ENCODE results near the gene ABI1.

DNA sequence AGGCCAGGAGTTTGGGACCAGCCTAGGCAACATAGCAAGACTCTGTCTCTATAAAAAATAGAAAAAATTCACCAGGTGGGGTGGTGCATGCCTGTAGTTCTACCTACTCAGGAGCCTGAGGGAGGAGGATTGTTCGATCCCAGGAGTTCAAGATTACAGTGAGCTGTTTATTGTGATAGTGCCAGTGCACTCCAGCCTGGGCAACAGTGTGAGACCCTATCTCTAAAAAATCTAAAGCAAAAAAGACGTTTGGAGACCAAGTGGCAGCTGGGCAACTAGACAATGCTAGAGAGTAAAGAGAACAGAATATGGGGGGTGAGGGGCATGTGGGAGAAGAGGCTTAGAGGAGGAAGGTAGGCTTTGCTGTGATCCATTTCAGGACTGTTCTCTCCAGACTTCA is 161.8 kb downstream of the ABI1 start:
- TF ChIP-seq EZH2 (IDR thresholded peaks at IDR 0.05; ENCODE audit: borderline replicate concordance, low read depth, low read length), result no peak
- TF ChIP-seq ATF7 (IDR thresholded peaks at IDR 0.05), result no peak
